ENCODE measurements around the gene MSH5.
"Not testable (repeated sequence)": the region's sequence is repeated elsewhere in the genome, so short reads cannot be mapped to it uniquely, and the experiment has no call there.

- TF ChIP-seq CTCF (IDR thresholded peaks at IDR 0.05); ZFX (IDR thresholded peaks at IDR 0.05; ENCODE audit: borderline replicate concordance): not testable (repeated sequence)
Measured at GRCh38 chr6:31808599-31808998, 68.8 kb downstream of the MSH5 start.
